K562 (cell line): ENCODE results near the gene PTPRG. TPM values are rescaled to one million over a fixed set of nuclear protein-coding genes. Genes with fewer than 3 reads are reported as not detected.

Source experiments
- ATAC-seq: fragments of 200-7000 bp; cut with Tn5 transposase; 3 replicates; pipeline ENCODE4 v1.9.1; 2020; ENCODE audit warnings: moderate library complexity
- BruUV-seq: library from RNA; stranded (reverse); fragments of 400-500 nt; replicated peaks from 2 replicates; lab custom pipeline; 2021; lab: Mats Ljungman, UMichigan
- CTCF ChIA-PET: fragments of 300-600 bp; formaldehyde crosslinking; extraction: SDS; loops from one replicate; lab custom pipeline; 2021; ENCODE audit warnings: low intra/inter-chr PET ratio; lab: Yijun Ruan, JAX
- POLR2A ChIA-PET: fragments of 300-600, 350-650 bp; sonication (Branson Sonifier 250); formaldehyde crosslinking; extraction: SDS; loops from one replicate; lab custom pipeline; 2021; ENCODE audit warnings: antibody characterized with exemption, inconsistent platforms; lab: Yijun Ruan, JAX
- DNase-seq, 4 experiments: peaks; one replicate each; pipeline versions ENCODE4 v3.0.0 to v3.0.0-alpha.2; 2011 to 2018; ENCODE audit warnings: low spot score in 3 of 4, mixed read lengths in 3 of 4; ENCODE audit errors: extremely low read depth in 1 of 4
- FAIRE-seq: peaks from 2 replicates; lab custom pipeline; 2011; peaks lifted over from hg19 to GRCh38; lab: Jason Lieb, UNC
- H2AFZ ChIP-seq: 2 replicates; pipeline ENCODE4 v1.6.0; 2011; ENCODE audit warnings: low read depth, low read length, control low read depth, inconsistent platforms
- H3K27ac ChIP-seq: fragments of 200-600 bp; 3 replicates; pipeline ENCODE4 v1.8.0; 2011; ENCODE audit warnings: low read depth, mild to moderate bottlenecking, control low read depth, inconsistent platforms, low read length, moderate library complexity, mixed read lengths; ENCODE audit errors: extremely low read depth
- H3K27me3 ChIP-seq, 2 experiments: fragments of 300-600 bp in 1 of 2; 2 replicates in 1 of 2; 3 replicates in 1 of 2; pipeline versions ENCODE4 v1.6.0 to v1.8.0; 2011; ENCODE audit warnings: inconsistent platforms in 2 of 2, low read length in 2 of 2, mild to moderate bottlenecking in 1 of 2, mixed read lengths in 1 of 2, moderate library complexity in 1 of 2; ENCODE audit not compliant: control insufficient read depth in 2 of 2, insufficient read depth in 2 of 2
- H3K36me3 ChIP-seq: fragments of 300-600 bp; 3 replicates; pipeline ENCODE4 v1.8.0; 2011; ENCODE audit warnings: mild to moderate bottlenecking, low read length, inconsistent platforms; ENCODE audit not compliant: control insufficient read depth, insufficient read depth
- H3K4me1 ChIP-seq, 2 experiments: fragments of 200-600 bp in 1 of 2; replicated peaks in 1 of 2; 2 replicates in 1 of 2; 3 replicates in 1 of 2; pipeline versions ENCODE4 v1.5.1 to v1.8.0; 2011; ENCODE audit warnings: inconsistent platforms in 2 of 2, low read length in 2 of 2, mild to moderate bottlenecking in 1 of 2, mixed read lengths in 1 of 2, moderate library complexity in 1 of 2; ENCODE audit not compliant: control insufficient read depth in 2 of 2, insufficient read depth in 2 of 2
- H3K4me2 ChIP-seq: 2 replicates; pipeline ENCODE4 v1.6.1; 2011; ENCODE audit warnings: low read length, control low read depth, inconsistent platforms, mixed read lengths; ENCODE audit not compliant: insufficient read depth
- H3K4me3 ChIP-seq: fragments of 200-600 bp; sonication (generic), shearing (Covaris generic); 2 replicates; pipeline ENCODE4 v1.5.1; 2016; ENCODE audit warnings: control low read depth, inconsistent platforms
- H3K79me2 ChIP-seq: fragments of 200-600 bp; 3 replicates; pipeline ENCODE4 v1.8.0; 2011; ENCODE audit warnings: low read length, inconsistent platforms; ENCODE audit not compliant: control insufficient read depth, insufficient read depth
- H3K9ac ChIP-seq, 2 experiments: 2 replicates each; pipeline versions ENCODE4 v1.6.0 to v1.6.1; 2011; ENCODE audit warnings: low read depth in 2 of 2, low read length in 2 of 2, control low read depth in 1 of 2, inconsistent platforms in 1 of 2, mild to moderate bottlenecking in 1 of 2, mixed read lengths in 1 of 2; ENCODE audit not compliant: insufficient read depth in 1 of 2
- H3K9me1 ChIP-seq: one replicate; pipeline ENCODE4 v1.6.0; 2011; ENCODE audit warnings: inconsistent platforms, mild to moderate bottlenecking, low read length, moderate library complexity; ENCODE audit not compliant: control insufficient read depth, insufficient read depth
- H3K9me3 ChIP-seq: replicated peaks from 2 replicates; pipeline ENCODE4 v1.5.1; 2011; ENCODE audit warnings: low read depth, low read length, inconsistent platforms; ENCODE audit not compliant: control insufficient read depth, insufficient read depth
- H4K20me1 ChIP-seq: replicated peaks from 2 replicates; pipeline ENCODE4 v1.6.1; 2011; ENCODE audit warnings: low read length, inconsistent platforms, mixed read lengths; ENCODE audit not compliant: control insufficient read depth, insufficient read depth
- ETV1 ChIP-seq: fragments of 450-650 bp; conservative IDR thresholded peaks from 2 replicates; pipeline ENCODE4 v1.6.1; 2016; ENCODE audit warnings: missing genetic modification characterization, control low read depth, low read depth, missing compliant biosample characterization
- HSF4 ChIP-seq: fragments of 250-450 bp; sonication (Bioruptor Pico); IDR thresholded peaks from 2 replicates; pipeline ENCODE4 v2.1.2; 2022; ENCODE audit warnings: mild to moderate bottlenecking, moderate library complexity, borderline replicate concordance
- NBN ChIP-seq: fragments of 450-650 bp; IDR thresholded peaks from 2 replicates; pipeline ENCODE4 v1.6.1; 2016; ENCODE audit warnings: low read depth, mild to moderate bottlenecking
- NR2F6 ChIP-seq: fragments of 450-650 bp; formaldehyde crosslinking; IDR thresholded peaks from 2 replicates; pipeline ENCODE4 v1.4.0; 2020; ENCODE audit warnings: mild to moderate bottlenecking
- OTX1 ChIP-seq: fragments of 450-650 bp; formaldehyde crosslinking; IDR thresholded peaks from 2 replicates; pipeline ENCODE4 v1.4.0; 2022; ENCODE audit warnings: mild to moderate bottlenecking
- POLR2A ChIP-seq: fragments of 450-650 bp; conservative IDR thresholded peaks from 2 replicates; pipeline ENCODE4 v1.6.1; 2016
- RBM22 ChIP-seq: fragments of 200-400 bp; formaldehyde crosslinking; IDR thresholded peaks from 2 replicates; pipeline ENCODE4 v1.6.1; 2018; ENCODE audit warnings: low read length, low read depth; ENCODE audit not compliant: poor library complexity, severe bottlenecking
- SUPT5H ChIP-seq: fragments of 450-650 bp; IDR thresholded peaks from 2 replicates; pipeline ENCODE4 v1.6.1; 2016
- TCF7 ChIP-seq: sonication (generic); IDR thresholded peaks from 2 replicates; pipeline ENCODE4 v1.6.1; 2016; ENCODE audit warnings: antibody characterized with exemption, borderline replicate concordance
- TFAP4 ChIP-seq: sonication (generic); formaldehyde crosslinking; IDR thresholded peaks from 2 replicates; pipeline ENCODE4 v1.8.0; 2022; ENCODE audit warnings: missing genetic modification reagents, mild to moderate bottlenecking, moderate library complexity, borderline replicate concordance
- ZNF830 ChIP-seq: fragments of 250-450 bp; sonication (Bioruptor Pico); IDR thresholded peaks from 2 replicates; pipeline ENCODE4 v1.5.0; 2021; ENCODE audit warnings: mild to moderate bottlenecking
- WGBS: fragments of 100-300 bp; shearing (Covaris generic); methylation state at CpG from one replicate; pipeline ENCODE4 v1.1.6; 2016; ENCODE audit warnings: low coverage, mixed read lengths; ENCODE audit not compliant: insufficient coverage; ENCODE audit errors: missing lambda C conversion rate; 5-methylcytosine and 5-hydroxymethylcytosine counted together
- in situ Hi-C: fragments of 300-500 bp; cut with MboI; formaldehyde crosslinking; loops from 4 replicates; pipeline ENCODE4 v1.15.0; 2018; ENCODE audit warnings: inconsistent platforms, mixed read lengths
- intact Hi-C: fragments of 100-400 bp; cut with micrococcal nuclease; formaldehyde crosslinking; loops from 2 replicates; pipeline ENCODE4 v1.14.2; 2022
- polyA plus RNA-seq, 8 experiments: library from polyadenylated mRNA; depleted of rRNA in 4 of 8; stranded (reverse) in 5 of 8; unstranded in 3 of 8; fragments of >200 nt; fragmentation: Nextera tagmentation in 2 of 8; fragmentation: Illumina TruSeq in 1 of 8; extraction: Ambion mirVana in 2 of 8; extraction: Trizol in 1 of 8; gene quantifications; 2 replicates each; pipeline versions ENCODE4 v1.2.1 to v1.2.3, GENCODE V29; 2011 to 2014; ENCODE audit warnings: inconsistent platforms in 1 of 8, missing spikeins in 1 of 8
- total RNA-seq, 7 experiments: library from RNA; depleted of rRNA in 6 of 7; stranded (reverse); fragments of >200 nt in 6 of 7; fragmentation: Illumina TruSeq in 2 of 7; extraction: Trizol in 2 of 7; gene quantifications; 2 replicates each; pipeline versions ENCODE4 v1.2.1 to v1.2.3, GENCODE V29; 2011 to 2021; ENCODE audit warnings: low replicate concordance in 1 of 7

Gene PTPRG
- total and polyA plus RNA-seq, 9 of the 15 experiments (the other 6 are each of a cell fraction or from before 2014, with no cell fraction given), result 0.16 TPM; not detected in 8

GRCh38 chr3:61572879-61573278 lies 11.5 kb downstream of the PTPRG start (continued):
- no peak for TF ChIP-seq NBN
- no peak for TF ChIP-seq TFAP4 (CRISPR knock-in tag)
- no peak for TF ChIP-seq HSF4 (CRISPR knock-in tag)
- TF ChIP-seq NR2F6 (CRISPR knock-in tag), result no peak
- no peak for TF ChIP-seq ETV1 (tag)
- TF ChIP-seq ZNF830, result no peak
- TF ChIP-seq TCF7, result no peak

GRCh38 chr3:61573441-61573840 lies 12.1 kb downstream of the PTPRG start:
- H3K9me1 ChIP-seq, result no peaks in the 10 kb centered on the region
- H3K9ac ChIP-seq, result no peak overlapping the region
- H3K4me3 ChIP-seq, result no peak overlapping the region
- H3K9me3 ChIP-seq, result no peaks in the 10 kb centered on the region
- CTCF ChIA-PET, result no interaction called here
- FAIRE-seq (no peak), DNase-seq (no peak), ATAC-seq (no peak)
- H3K27me3 ChIP-seq, result peaks cover 0 to 4% of the 10 kb centered on the region in 2 experiments; a peak in 1 of 5 replicates
- H3K4me2 ChIP-seq, result no peak overlapping the region
- H3K27ac ChIP-seq, result no peak overlapping the region
- no peak overlapping the region for H2AFZ ChIP-seq
- POLR2A ChIA-PET, result no interaction called here
- no TSS peak for BruUV-seq
- no peak for TF ChIP-seq RBM22
- no peak for TF ChIP-seq OTX1 (CRISPR knock-in tag)
- TF ChIP-seq SUPT5H, result no peak
- TF ChIP-seq POLR2A, result no peak
- no peaks in the 10 kb centered on the region for H4K20me1 ChIP-seq
- no peaks in the 10 kb centered on the region for H3K4me1 ChIP-seq
- in situ Hi-C loops, result no loop called here
- no peaks in the 10 kb centered on the region for H3K79me2 ChIP-seq
- intact Hi-C loops, result no loop called here
- 0% methylated on average over 3 of the region's 3 CpGs for WGBS
- H3K36me3 ChIP-seq, result no peaks in the 10 kb centered on the region
